ENCODE measurements around the gene GALNT1.

DNA sequence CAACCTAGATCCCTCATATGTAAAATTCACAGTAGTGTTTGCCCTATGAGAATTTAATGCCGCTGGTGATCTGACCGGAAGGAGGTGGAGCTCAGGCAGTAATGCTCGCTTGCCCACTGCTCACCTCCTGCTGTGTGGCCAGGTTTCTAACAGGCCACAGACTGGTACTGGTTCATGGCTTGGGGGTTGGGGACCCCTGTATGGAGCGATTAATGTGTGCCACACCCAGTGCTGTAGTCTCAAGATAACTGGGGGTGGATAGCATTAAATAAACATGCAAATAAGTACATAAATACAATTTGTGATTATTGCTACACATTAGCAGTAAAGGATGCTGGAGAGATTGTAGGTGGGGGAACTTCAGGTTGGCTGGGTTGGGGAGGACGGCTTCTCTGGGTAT is 3.2 kb downstream of the GALNT1 start:
- TF ChIP-seq, protein P1, sequence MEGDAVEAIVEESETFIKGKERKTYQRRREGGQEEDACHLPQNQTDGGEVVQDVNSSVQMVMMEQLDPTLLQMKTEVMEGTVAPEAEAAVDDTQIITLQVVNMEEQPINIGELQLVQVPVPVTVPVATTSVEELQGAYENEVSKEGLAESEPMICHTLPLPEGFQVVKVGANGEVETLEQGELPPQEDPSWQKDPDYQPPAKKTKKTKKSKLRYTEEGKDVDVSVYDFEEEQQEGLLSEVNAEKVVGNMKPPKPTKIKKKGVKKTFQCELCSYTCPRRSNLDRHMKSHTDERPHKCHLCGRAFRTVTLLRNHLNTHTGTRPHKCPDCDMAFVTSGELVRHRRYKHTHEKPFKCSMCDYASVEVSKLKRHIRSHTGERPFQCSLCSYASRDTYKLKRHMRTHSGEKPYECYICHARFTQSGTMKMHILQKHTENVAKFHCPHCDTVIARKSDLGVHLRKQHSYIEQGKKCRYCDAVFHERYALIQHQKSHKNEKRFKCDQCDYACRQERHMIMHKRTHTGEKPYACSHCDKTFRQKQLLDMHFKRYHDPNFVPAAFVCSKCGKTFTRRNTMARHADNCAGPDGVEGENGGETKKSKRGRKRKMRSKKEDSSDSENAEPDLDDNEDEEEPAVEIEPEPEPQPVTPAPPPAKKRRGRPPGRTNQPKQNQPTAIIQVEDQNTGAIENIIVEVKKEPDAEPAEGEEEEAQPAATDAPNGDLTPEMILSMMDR (IDR thresholded peaks at IDR 0.05 in 8 of 11, conservative IDR thresholded peaks at IDR 0.05 in 3 of 11), result no peak
- TF ChIP-seq POLR2AphosphoS5 (IDR thresholded peaks at IDR 0.05), result no peak
